Midbrain (tissue), 1 donor: Measurements from ENCODE around the gene PPP1R8.
"Not testable (repeated sequence)": the region's sequence is repeated elsewhere in the genome, so short reads cannot be mapped to it uniquely, and the experiment has no call there.

Experiments
- DNase-seq: peaks from one replicate; lab custom pipeline; 2025; lab: John Stamatoyannopoulos, UW

Gene PPP1R8

GRCh38 chr1:27830621-27831440 lies at the start of gene PPP1R8:
Gene PPP1R8, plus strand, starts transcription at chr1:27830782. Its CDS starts 54 bp downstream, at chr1:27830836.
- DNase-seq = peak; percentile 96

- no peak for DNase-seq
Measured at GRCh38 chr1:27782950-27783349, 47.6 kb upstream of the PPP1R8 start.

GRCh38 chr1:27784700-27785099 lies 45.9 kb upstream of the PPP1R8 start:
- DNase-seq = no peak

GRCh38 chr1:27785781-27786455 lies 44.7 kb upstream of the PPP1R8 start:
- no peak for DNase-seq

GRCh38 chr1:27787895-27788294 lies 42.7 kb upstream of the PPP1R8 start:
- no peak for DNase-seq

GRCh38 chr1:27789540-27790041 lies 41.0 kb upstream of the PPP1R8 start:
- DNase-seq = no peak

GRCh38 chr1:27790270-27790669 lies 40.3 kb upstream of the PPP1R8 start:
- not testable (repeated sequence) for DNase-seq

- no peak for DNase-seq
Measured at GRCh38 chr1:27795601-27796000, 35.0 kb upstream of the PPP1R8 start.

- no peak for DNase-seq
Measured at GRCh38 chr1:27804791-27805190, 25.8 kb upstream of the PPP1R8 start.

- no peak for DNase-seq
Measured at GRCh38 chr1:27806758-27807157, 23.8 kb upstream of the PPP1R8 start.

- DNase-seq = no peak
Measured at GRCh38 chr1:27807385-27807784, 23.2 kb upstream of the PPP1R8 start.

GRCh38 chr1:27808131-27808530 lies 22.5 kb upstream of the PPP1R8 start:
- DNase-seq = not testable (repeated sequence)

GRCh38 chr1:27809883-27810282 lies 20.7 kb upstream of the PPP1R8 start:
- no peak for DNase-seq

- DNase-seq = no peak
Measured at GRCh38 chr1:27811741-27812500, 18.7 kb upstream of the PPP1R8 start.

- DNase-seq = no peak
Measured at GRCh38 chr1:27816921-27817630, 13.5 kb upstream of the PPP1R8 start.

GRCh38 chr1:27821761-27822315 lies 8.7 kb upstream of the PPP1R8 start:
- DNase-seq = no peak

GRCh38 chr1:27823784-27824183 lies 6.8 kb upstream of the PPP1R8 start:
- no peak for DNase-seq

GRCh38 chr1:27824411-27824810 lies 6.2 kb upstream of the PPP1R8 start:
- no peak for DNase-seq

- not testable (repeated sequence) for DNase-seq
Measured at GRCh38 chr1:27829339-27829960, 1.1 kb upstream of the PPP1R8 start.

GRCh38 chr1:27831568-27832410 lies 1.2 kb downstream of the PPP1R8 start:
- DNase-seq = no peak
